ENCODE data around the gene RBM4. TPM values are rescaled to one million over a fixed set of nuclear protein-coding genes. Genes with fewer than 3 reads are reported as not detected.
A peak's percentile ranks its signal among the peaks of the same experiment; 100 is the strongest.

RBM4 gene
- total RNA-seq, 1 experiment from 2014 or later = 164 TPM

GRCh38 chr11:66616379-66617154 lies 21.9 kb upstream of the RBM4 start, which contains the start of gene RBM14:
TSS of gene RBM14 (plus strand) at chr11:66616630. CDS start at chr11:66616721, 91 bp downstream.
- Histone ChIP-seq H3K4me2 (ENCODE audit: low read length) (peak within 1 kb of the TSS; percentile 88), H3K4me3 (ENCODE audit: low read length) (peak within 1 kb of the TSS; percentile 89), H3K79me2 (ENCODE audit: low read length) (peaks cover 64% of the 10 kb centered on the region), H3F3A (ENCODE audit: low read length, unreplicated experiment) (no peaks in the 10 kb centered on the region), H3K4me1 (ENCODE audit: insufficient read depth, low read length) (peaks cover 34% of the 10 kb centered on the region), H3K9ac (ENCODE audit: low read length) (peak within 1 kb of the TSS; percentile 94), H4K20me1 (ENCODE audit: low read length) (peaks cover 44% of the 10 kb centered on the region), H3K9me2 (replicated peaks; ENCODE audit: low read length) (no peaks in the 10 kb centered on the region), H3K9me3 (ENCODE audit: low read length) (no peaks in the 10 kb centered on the region), H3K27ac (ENCODE audit: low read length) (peak within 1 kb of the TSS; percentile 77), H3K36me3 (ENCODE audit: low read depth, low read length) (peaks cover 31% of the 10 kb centered on the region), H3K27me3 (ENCODE audit: low read length) (no peaks in the 10 kb centered on the region), H2AFZ (ENCODE audit: low read length) (peak within 1 kb of the TSS; percentile 71)
- POLR2A ChIA-PET (ENCODE audit: unreplicated experiment) = interaction anchor here (0.5 to 1.5 kb wide), 11 partner anchors 18 to 192 kb away, joined by 3 to 20 read pairs (median 3); partner anchors contain the start of genes DPP3, RBM4, RBM4B and ZDHHC24
- CTCF ChIA-PET = interaction anchor here (0.6 kb wide), 2 partner anchors 151 to 359 kb away, joined by 4 to 5 read pairs; no protein-coding TSS in a partner anchor
- TSS peak; percentile 39 for BruUV-seq (replicated peaks)
- intact Hi-C loops (cut with micrococcal nuclease) = loop anchor here (2.0 kb wide), 3 partner anchors 22 to 70 kb away; partner anchors contain the start of genes ACTN3, CCDC87, CCS and RBM4
- no peak for TF ChIP-seq EZH2phosphoT487 (IDR thresholded peaks at IDR 0.05; ENCODE audit: borderline replicate concordance, low read length)
- TF ChIP-seq EZH2 (IDR thresholded peaks at IDR 0.05; ENCODE audit: low read length, unreplicated experiment) = no peak
- no peak for TF ChIP-seq CTCF (conservative IDR thresholded peaks at IDR 0.05; ENCODE audit: low read depth, low read length)
- ATAC-seq (peak; percentile 94), DNase-seq (peak; percentile 100)

- DNase-seq (peak; percentile 44), ATAC-seq (peak; percentile 9)
- H3K27me3 ChIP-seq (ENCODE audit: low read length) = no peaks in the 10 kb centered on the region
- no TSS peak for BruUV-seq (replicated peaks)
- intact Hi-C loops (cut with micrococcal nuclease) = loop anchor here (2.0 kb wide), 3 partner anchors 22 to 70 kb away; partner anchors contain the start of genes ACTN3, CCDC87, CCS and RBM4
- no peaks in the 10 kb centered on the region for H3F3A ChIP-seq (ENCODE audit: low read length, unreplicated experiment)
- H2AFZ ChIP-seq (ENCODE audit: low read length) = no peak overlapping the region
- H3K79me2 ChIP-seq (ENCODE audit: low read length) = peaks cover 71% of the 10 kb centered on the region
- H3K4me1 ChIP-seq (ENCODE audit: insufficient read depth, low read length) = peaks cover 31% of the 10 kb centered on the region
- H3K9me2 ChIP-seq (replicated peaks; ENCODE audit: low read length) = no peaks in the 10 kb centered on the region
- peak overlapping the region; percentile 72 for H3K27ac ChIP-seq (ENCODE audit: low read length)
- H3K4me3 ChIP-seq (ENCODE audit: low read length) = peak overlapping the region; percentile 89
- ChIA-PET CTCF (no interaction called here), POLR2A (ENCODE audit: unreplicated experiment) (interaction anchor here (0.5 to 1.5 kb wide), 7 partner anchors 19 to 151 kb away, joined by 3 to 20 read pairs (median 3); partner anchors contain the start of genes DPP3, RBM4 and ZDHHC24)
- H3K4me2 ChIP-seq (ENCODE audit: low read length) = peak overlapping the region; percentile 88
- peak overlapping the region; percentile 94 for H3K9ac ChIP-seq (ENCODE audit: low read length)
- peaks cover 51% of the 10 kb centered on the region for H4K20me1 ChIP-seq (ENCODE audit: low read length)
- H3K9me3 ChIP-seq (ENCODE audit: low read length) = no peaks in the 10 kb centered on the region
- TF ChIP-seq EZH2 (IDR thresholded peaks at IDR 0.05; ENCODE audit: low read length, unreplicated experiment) = no peak
- TF ChIP-seq EZH2phosphoT487 (IDR thresholded peaks at IDR 0.05; ENCODE audit: borderline replicate concordance, low read length) = no peak
- no peak for TF ChIP-seq CTCF (conservative IDR thresholded peaks at IDR 0.05; ENCODE audit: low read depth, low read length)
- peaks cover 35% of the 10 kb centered on the region for H3K36me3 ChIP-seq (ENCODE audit: low read depth, low read length)
Observed at GRCh38 chr11:66617155-66617834, 21.2 kb upstream of the RBM4 start.
